Adrenal gland (tissue), 5 donors: Measurements from ENCODE around the gene CUL2.
"Not testable (repeated sequence)": the region's sequence is repeated elsewhere in the genome, so short reads cannot be mapped to it uniquely, and the experiment has no call there.

Experiments
- POLR2A ChIP-seq, 2 donors: fragments of 450-650 bp; IDR thresholded peaks; one replicate each; pipeline ENCODE4 v1.6.1; 2017; ENCODE audit warnings: antibody characterized with exemption in 2 of 2, mild to moderate bottlenecking in 2 of 2, moderate library complexity in 1 of 2
- TF ChIP-seq, protein P1 (sequence below), 6 experiments: fragments of 450-650 bp in 4 of 6; fragments of 200-600 bp in 2 of 6; sonication (generic) in 1 of 6; IDR thresholded peaks; 1 replicate in 5 of 6; 2 replicates in 1 of 6; pipeline versions ENCODE4 v1.5.1 to v1.8.0; 2016 to 2021; ENCODE audit warnings: antibody characterized with exemption in 6 of 6, mild to moderate bottlenecking in 2 of 6, moderate library complexity in 1 of 6
- donor health status: DM: no; HTN: no; CAD: no.

GRCh38 chr10:34974364-34975065 lies 115.6 kb downstream of the CUL2 start:
- TF ChIP-seq, protein P1, sequence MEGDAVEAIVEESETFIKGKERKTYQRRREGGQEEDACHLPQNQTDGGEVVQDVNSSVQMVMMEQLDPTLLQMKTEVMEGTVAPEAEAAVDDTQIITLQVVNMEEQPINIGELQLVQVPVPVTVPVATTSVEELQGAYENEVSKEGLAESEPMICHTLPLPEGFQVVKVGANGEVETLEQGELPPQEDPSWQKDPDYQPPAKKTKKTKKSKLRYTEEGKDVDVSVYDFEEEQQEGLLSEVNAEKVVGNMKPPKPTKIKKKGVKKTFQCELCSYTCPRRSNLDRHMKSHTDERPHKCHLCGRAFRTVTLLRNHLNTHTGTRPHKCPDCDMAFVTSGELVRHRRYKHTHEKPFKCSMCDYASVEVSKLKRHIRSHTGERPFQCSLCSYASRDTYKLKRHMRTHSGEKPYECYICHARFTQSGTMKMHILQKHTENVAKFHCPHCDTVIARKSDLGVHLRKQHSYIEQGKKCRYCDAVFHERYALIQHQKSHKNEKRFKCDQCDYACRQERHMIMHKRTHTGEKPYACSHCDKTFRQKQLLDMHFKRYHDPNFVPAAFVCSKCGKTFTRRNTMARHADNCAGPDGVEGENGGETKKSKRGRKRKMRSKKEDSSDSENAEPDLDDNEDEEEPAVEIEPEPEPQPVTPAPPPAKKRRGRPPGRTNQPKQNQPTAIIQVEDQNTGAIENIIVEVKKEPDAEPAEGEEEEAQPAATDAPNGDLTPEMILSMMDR (IDR thresholded peaks at IDR 0.05): not testable (repeated sequence)
- not testable (repeated sequence) for TF ChIP-seq POLR2A (IDR thresholded peaks at IDR 0.05)
